Measurements from ENCODE around the gene PACSIN2. TPM values are rescaled to one million over a fixed set of nuclear protein-coding genes. Genes with fewer than 3 reads are reported as not detected.

The PACSIN2 gene
- total RNA-seq, 1 donor from 2014 or later = 48.9 TPM

DNA sequence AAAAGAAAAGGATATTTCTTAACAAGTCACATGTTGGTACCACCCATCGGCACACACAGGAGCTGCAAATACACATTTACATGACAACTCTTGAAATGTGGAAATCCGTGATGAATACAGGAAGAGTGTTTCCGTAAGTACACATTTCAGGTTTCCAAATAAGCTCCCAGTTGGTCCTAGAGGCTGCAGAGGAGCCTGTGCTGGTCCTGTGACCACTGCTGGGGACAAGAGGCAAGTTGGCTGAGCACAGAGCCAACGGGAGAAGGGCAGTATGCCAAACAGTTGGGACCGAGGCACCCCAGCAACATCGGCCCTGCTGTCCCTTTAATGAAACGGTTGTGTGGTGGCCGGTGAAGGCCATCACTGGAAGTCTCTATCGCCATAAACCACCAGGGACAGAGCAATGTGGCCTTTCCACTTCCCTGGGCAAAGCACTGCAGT is 119.4 kb downstream of the PACSIN2 start:
- peak overlapping the region; percentile 55 for H3K4me3 Mint-ChIP-seq
- peak overlapping the region; percentile 81 for H3K27ac Mint-ChIP-seq
- ChIA-PET CTCF (interaction anchor here (0.6 to 2.2 kb wide), 6 partner anchors 13 to 274 kb away, joined by 3 to 9 read pairs (median 4); no protein-coding TSS in a partner anchor), POLR2A (interaction anchor here (0.6 to 1.9 kb wide), 8 partner anchors 13 to 119 kb away, joined by 3 to 10 read pairs (median 6); partner anchors contain the start of gene PACSIN2)
- ATAC-seq (ENCODE audit: low read depth) = no peak
- H3K36me3 Mint-ChIP-seq (ENCODE audit: low read depth) = peaks cover 9% of the 10 kb centered on the region
- H3K9me3 Mint-ChIP-seq = no peaks in the 10 kb centered on the region
- H3K27me3 Mint-ChIP-seq = no peaks in the 10 kb centered on the region
- H3K4me1 Mint-ChIP-seq = peaks cover 70% of the 10 kb centered on the region
- TF ChIP-seq, protein P1, sequence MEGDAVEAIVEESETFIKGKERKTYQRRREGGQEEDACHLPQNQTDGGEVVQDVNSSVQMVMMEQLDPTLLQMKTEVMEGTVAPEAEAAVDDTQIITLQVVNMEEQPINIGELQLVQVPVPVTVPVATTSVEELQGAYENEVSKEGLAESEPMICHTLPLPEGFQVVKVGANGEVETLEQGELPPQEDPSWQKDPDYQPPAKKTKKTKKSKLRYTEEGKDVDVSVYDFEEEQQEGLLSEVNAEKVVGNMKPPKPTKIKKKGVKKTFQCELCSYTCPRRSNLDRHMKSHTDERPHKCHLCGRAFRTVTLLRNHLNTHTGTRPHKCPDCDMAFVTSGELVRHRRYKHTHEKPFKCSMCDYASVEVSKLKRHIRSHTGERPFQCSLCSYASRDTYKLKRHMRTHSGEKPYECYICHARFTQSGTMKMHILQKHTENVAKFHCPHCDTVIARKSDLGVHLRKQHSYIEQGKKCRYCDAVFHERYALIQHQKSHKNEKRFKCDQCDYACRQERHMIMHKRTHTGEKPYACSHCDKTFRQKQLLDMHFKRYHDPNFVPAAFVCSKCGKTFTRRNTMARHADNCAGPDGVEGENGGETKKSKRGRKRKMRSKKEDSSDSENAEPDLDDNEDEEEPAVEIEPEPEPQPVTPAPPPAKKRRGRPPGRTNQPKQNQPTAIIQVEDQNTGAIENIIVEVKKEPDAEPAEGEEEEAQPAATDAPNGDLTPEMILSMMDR (IDR thresholded peaks at IDR 0.05) = no peak
- DNase-seq = no peak
- intact Hi-C loops (cut with micrococcal nuclease) = no loop called here

DNA sequence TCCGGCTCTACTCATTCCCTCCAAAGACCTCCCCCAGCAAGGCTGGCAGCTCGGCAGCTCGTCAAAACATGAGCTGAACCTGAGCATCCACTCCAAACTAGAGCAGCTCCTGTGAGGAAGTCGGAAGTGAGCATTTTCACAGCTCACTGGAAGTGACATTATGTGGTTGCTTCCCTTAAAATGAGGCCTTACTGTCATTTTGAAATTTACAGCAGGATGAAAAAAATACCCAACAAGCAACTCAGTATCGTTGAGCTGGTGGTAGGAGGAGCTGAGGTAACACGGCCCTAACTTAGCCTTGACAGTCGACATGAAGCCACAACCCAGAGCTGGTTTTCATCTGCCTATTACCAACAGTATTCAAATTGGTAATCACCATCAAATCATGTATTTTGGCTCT is 119.9 kb downstream of the PACSIN2 start:
- Mint-ChIP-seq H3K27ac (peak overlapping the region; percentile 81), H3K4me1 (peaks cover 74% of the 10 kb centered on the region), H3K27me3 (no peaks in the 10 kb centered on the region), H3K36me3 (ENCODE audit: low read depth) (peaks cover 11% of the 10 kb centered on the region), H3K9me3 (no peaks in the 10 kb centered on the region), H3K4me3 (peak overlapping the region; percentile 55)
- TF ChIP-seq, protein P1 (IDR thresholded peaks at IDR 0.05) = no peak
- intact Hi-C loops (cut with micrococcal nuclease) = no loop called here
- no peak for DNase-seq
- ChIA-PET POLR2A (interaction anchor here (0.6 to 1.9 kb wide), 9 partner anchors 13 to 120 kb away, joined by 3 to 10 read pairs (median 6); partner anchors contain the start of gene PACSIN2), CTCF (interaction anchor here (1.1 to 2.2 kb wide), 6 partner anchors 13 to 274 kb away, joined by 3 to 9 read pairs (median 4); no protein-coding TSS in a partner anchor)
- ATAC-seq (ENCODE audit: low read depth) = peak; percentile 82

DNA sequence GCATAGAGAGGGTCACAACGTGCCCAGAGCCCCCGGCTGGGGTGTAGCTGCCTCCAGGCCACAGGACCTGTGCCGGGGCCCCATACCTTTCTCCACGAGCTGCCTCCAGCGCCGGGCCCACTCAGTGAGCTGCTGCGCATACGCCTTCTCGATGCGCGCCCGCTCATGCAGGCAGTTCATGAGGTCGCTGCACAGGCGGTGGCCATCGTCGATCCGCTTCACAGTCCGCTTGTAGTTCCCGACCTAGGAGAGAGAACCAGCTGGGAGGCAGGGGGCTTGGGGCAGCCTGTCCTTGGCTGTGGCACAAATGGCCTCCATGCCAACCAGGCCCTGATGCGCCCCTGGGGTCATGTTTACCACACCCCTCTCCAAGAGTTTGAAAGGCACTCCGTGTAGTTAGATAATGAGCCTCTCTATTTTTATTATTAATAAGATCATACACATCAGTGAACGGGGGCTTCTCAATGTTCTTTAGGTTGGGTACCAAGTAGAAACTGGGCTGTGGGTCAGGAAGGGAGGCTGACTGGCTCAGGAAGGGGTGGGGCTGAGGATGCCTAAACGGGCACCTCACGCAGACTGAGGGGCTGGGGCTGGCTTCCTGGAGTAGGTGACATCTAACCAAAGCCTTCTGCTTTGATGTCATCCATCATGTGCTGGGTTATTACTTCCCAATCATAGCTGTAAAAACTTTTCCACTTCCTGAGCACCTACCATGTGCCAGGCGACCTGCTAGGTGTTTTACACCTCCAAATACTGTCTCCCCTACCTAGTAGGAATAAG is 121.4 kb downstream of the PACSIN2 start:
- H3K4me1 Mint-ChIP-seq = peaks cover 89% of the 10 kb centered on the region
- no peak for DNase-seq
- intact Hi-C loops (cut with micrococcal nuclease) = no loop called here
- no peak for ATAC-seq (ENCODE audit: low read depth)
- ChIA-PET CTCF (interaction anchor here (0.8 to 1.7 kb wide), 6 partner anchors 8 to 238 kb away, joined by 3 to 4 read pairs (median 4); no protein-coding TSS in a partner anchor), POLR2A (interaction anchor here (0.5 to 1.5 kb wide), 6 partner anchors 20 to 255 kb away, joined by 3 to 11 read pairs (median 3); partner anchors contain the start of genes ARFGAP3 and PACSIN2)
- peaks cover 18% of the 10 kb centered on the region for H3K36me3 Mint-ChIP-seq (ENCODE audit: low read depth)
- no peaks in the 10 kb centered on the region for H3K27me3 Mint-ChIP-seq
- peak overlapping the region; percentile 67 for H3K27ac Mint-ChIP-seq
- no peak overlapping the region for H3K4me3 Mint-ChIP-seq
- TF ChIP-seq, protein P1 (IDR thresholded peaks at IDR 0.05) = no peak
- H3K9me3 Mint-ChIP-seq = no peaks in the 10 kb centered on the region

DNA sequence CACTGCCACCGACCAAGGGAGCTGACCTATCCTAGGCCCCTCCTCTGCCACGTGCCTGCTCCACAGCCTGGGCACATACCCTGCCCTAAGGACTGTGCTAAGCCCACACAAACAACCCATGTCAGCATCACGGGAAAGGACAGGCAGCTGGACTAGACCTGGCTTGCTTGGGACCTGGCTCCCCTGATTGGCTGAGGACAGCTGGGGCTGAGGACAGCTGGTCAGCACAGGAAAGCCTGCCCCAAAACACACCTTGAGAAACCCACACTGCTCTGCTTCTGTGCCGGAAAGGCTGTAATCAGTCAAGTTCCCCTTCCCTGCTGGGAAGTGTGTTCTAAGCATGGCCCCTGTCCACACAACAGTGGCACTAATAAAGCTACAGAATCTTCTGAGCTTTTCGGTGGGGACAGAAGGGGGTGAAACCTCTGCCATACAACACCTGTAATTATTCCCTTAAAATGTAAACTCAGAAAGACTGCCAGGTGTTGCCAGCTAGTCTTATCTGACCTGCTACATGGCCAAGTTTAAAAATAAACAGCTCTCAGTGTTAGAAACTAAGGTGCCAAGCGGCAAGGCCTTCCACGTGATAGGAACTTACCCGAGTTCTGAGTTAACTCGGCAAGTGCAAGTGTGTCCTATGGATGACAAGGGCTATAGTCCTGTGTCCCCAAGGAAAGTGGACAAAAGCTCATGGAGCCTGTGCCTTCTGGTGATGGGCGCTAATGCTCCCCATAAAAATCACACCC is 122.2 kb downstream of the PACSIN2 start:
- DNase-seq = no peak
- TF ChIP-seq, protein P1 (IDR thresholded peaks at IDR 0.05) = no peak
- ChIA-PET POLR2A (interaction anchor here (0.5 to 1.3 kb wide), 4 partner anchors 21 to 122 kb away, joined by 3 to 11 read pairs (median 4); partner anchors contain the start of gene PACSIN2), CTCF (interaction anchor here (0.8 to 1.7 kb wide), 4 partner anchors 9 to 141 kb away, joined by 3 to 4 read pairs (median 4); no protein-coding TSS in a partner anchor)
- Mint-ChIP-seq H3K27ac (peak overlapping the region; percentile 67), H3K36me3 (ENCODE audit: low read depth) (peaks cover 26% of the 10 kb centered on the region), H3K9me3 (no peaks in the 10 kb centered on the region), H3K4me1 (peaks cover 96% of the 10 kb centered on the region), H3K27me3 (no peaks in the 10 kb centered on the region), H3K4me3 (no peak overlapping the region)
- intact Hi-C loops (cut with micrococcal nuclease) = no loop called here
- ATAC-seq (ENCODE audit: low read depth) = no peak
